ENCODE measurements around the gene KLHL3.

DNA sequence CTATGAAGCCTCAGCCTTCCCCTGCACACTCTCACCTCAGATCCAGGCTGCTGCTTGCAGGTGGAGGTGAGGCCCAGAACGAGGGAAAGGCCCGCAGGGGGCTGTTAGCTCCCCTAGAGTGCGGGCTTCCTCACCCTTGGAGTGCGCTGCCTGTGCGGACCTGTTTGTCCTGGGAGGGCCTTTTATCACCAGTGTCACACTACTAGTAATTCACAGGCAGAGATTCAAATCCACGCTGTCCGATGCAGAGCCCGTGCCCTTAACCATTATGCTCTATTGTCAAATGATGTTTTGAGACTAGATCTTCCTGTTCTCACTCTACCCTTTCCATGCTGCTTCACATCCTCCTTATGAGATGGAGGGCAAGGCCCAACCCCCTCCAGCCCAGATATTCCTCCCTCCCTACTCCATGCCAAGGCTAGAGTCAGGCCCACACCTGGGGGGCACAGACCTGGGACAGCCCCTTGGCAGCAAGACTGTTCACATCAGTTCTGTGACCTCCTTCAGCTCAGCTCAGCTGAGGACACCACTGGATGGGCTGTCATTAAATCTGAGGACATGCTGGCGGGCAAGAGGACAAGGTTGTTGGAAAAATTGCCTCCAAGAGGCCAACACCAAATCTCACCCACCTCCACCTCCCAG, 124.0 kb downstream of the KLHL3 start:
- TF ChIP-seq POLR2AphosphoS5 (IDR thresholded peaks at IDR 0.05; ENCODE audit: insufficient read depth, low read depth, low read length) (no peak), POLR2A (IDR thresholded peaks at IDR 0.05; ENCODE audit: low read depth, low read length) (no peak), EZH2 (IDR thresholded peaks at IDR 0.05; ENCODE audit: borderline replicate concordance, low read depth, low read length, severe bottlenecking) (no peak), MYC (IDR thresholded peaks at IDR 0.05; ENCODE audit: low read depth, low read length) (no peak)
- TF ChIP-seq, protein P1, sequence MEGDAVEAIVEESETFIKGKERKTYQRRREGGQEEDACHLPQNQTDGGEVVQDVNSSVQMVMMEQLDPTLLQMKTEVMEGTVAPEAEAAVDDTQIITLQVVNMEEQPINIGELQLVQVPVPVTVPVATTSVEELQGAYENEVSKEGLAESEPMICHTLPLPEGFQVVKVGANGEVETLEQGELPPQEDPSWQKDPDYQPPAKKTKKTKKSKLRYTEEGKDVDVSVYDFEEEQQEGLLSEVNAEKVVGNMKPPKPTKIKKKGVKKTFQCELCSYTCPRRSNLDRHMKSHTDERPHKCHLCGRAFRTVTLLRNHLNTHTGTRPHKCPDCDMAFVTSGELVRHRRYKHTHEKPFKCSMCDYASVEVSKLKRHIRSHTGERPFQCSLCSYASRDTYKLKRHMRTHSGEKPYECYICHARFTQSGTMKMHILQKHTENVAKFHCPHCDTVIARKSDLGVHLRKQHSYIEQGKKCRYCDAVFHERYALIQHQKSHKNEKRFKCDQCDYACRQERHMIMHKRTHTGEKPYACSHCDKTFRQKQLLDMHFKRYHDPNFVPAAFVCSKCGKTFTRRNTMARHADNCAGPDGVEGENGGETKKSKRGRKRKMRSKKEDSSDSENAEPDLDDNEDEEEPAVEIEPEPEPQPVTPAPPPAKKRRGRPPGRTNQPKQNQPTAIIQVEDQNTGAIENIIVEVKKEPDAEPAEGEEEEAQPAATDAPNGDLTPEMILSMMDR (IDR thresholded peaks at IDR 0.05; ENCODE audit: extremely low read depth in 1 of 2, insufficient read depth in 1 of 2, low read depth in 1 of 2, low read length in 2 of 2): no peak

Measured in endothelial cell of umbilical vein (primary cell).